GM21717 (cell line): ENCODE measurements around the gene SLC24A4.

Source experiments
- ATAC-seq: cut with Tn5 transposase; IDR thresholded peaks from one replicate; pipeline ENCODE4 v1.9.1; 2021; ENCODE audit warnings: mild to moderate bottlenecking, moderate library complexity; ENCODE audit not compliant: unreplicated experiment

SLC24A4 gene

GRCh38 chr14:92431199-92431725 is 108.3 kb downstream of the SLC24A4 start:
- no peak for ATAC-seq

- no peak for ATAC-seq
These were observed 110.4 kb downstream of the SLC24A4 start for GRCh38 chr14:92433407-92433806.

GRCh38 chr14:92435154-92435553 is 112.2 kb downstream of the SLC24A4 start:
- no peak for ATAC-seq

- no peak for ATAC-seq
These were observed 113.3 kb downstream of the SLC24A4 start for GRCh38 chr14:92436115-92436776.

- ATAC-seq, result no peak
These were observed 114.3 kb downstream of the SLC24A4 start for GRCh38 chr14:92437309-92437708.

- ATAC-seq, result no peak
These were observed 114.8 kb downstream of the SLC24A4 start for GRCh38 chr14:92437729-92438285.

GRCh38 chr14:92439537-92440344 is 116.8 kb downstream of the SLC24A4 start:
- no peak for ATAC-seq

- ATAC-seq, result no peak
These were observed 117.5 kb downstream of the SLC24A4 start for GRCh38 chr14:92440345-92441003.

GRCh38 chr14:92441751-92442504 is 119.0 kb downstream of the SLC24A4 start:
- ATAC-seq, result no peak

- no peak for ATAC-seq
These were observed 120.2 kb downstream of the SLC24A4 start for GRCh38 chr14:92443167-92443566.

GRCh38 chr14:92443741-92444140 is 120.8 kb downstream of the SLC24A4 start:
- no peak for ATAC-seq

GRCh38 chr14:92446771-92447170 is 123.8 kb downstream of the SLC24A4 start:
- ATAC-seq, result no peak

GRCh38 chr14:92447416-92448197 is 124.6 kb downstream of the SLC24A4 start:
- no peak for ATAC-seq

GRCh38 chr14:92448786-92449185 is 125.8 kb downstream of the SLC24A4 start:
- no peak for ATAC-seq

GRCh38 chr14:92449404-92450181 is 126.6 kb downstream of the SLC24A4 start:
- no peak for ATAC-seq

GRCh38 chr14:92450351-92451070 is 127.5 kb downstream of the SLC24A4 start:
- ATAC-seq, result no peak

GRCh38 chr14:92451245-92451644 is 128.3 kb downstream of the SLC24A4 start:
- ATAC-seq, result no peak

GRCh38 chr14:92451755-92452154 is 128.8 kb downstream of the SLC24A4 start:
- ATAC-seq, result no peak
